GM19452 (cell line): ENCODE results near the gene ECE1.
"Not testable (repeated sequence)": the region's sequence is repeated elsewhere in the genome, so short reads cannot be mapped to it uniquely, and the experiment has no call there.

ENCODE experiments used
- ATAC-seq: cut with Tn5 transposase; IDR thresholded peaks from one replicate; pipeline ENCODE4 v1.9.1; 2021; ENCODE audit not compliant: unreplicated experiment

ECE1 gene

GRCh38 chr1:21292984-21293536 is 2.8 kb upstream of the ECE1 start:
- peak; percentile 28 for ATAC-seq

GRCh38 chr1:21292503-21292983 is 2.3 kb upstream of the ECE1 start:
- no peak for ATAC-seq

GRCh38 chr1:21291964-21292363 is 1.7 kb upstream of the ECE1 start:
- ATAC-seq = no peak

- ATAC-seq = no peak
Measured at GRCh38 chr1:21291184-21291583, 921 bp upstream of the ECE1 start.

GRCh38 chr1:21290546-21290944 is 282 bp upstream of the ECE1 start:
- ATAC-seq = no peak

GRCh38 chr1:21289127-21289526 is 1.1 kb downstream of the ECE1 start:
- no peak for ATAC-seq

- ATAC-seq = no peak
Measured at GRCh38 chr1:21287905-21288514, 2.3 kb downstream of the ECE1 start.

GRCh38 chr1:21285386-21285785 is 4.9 kb downstream of the ECE1 start:
- ATAC-seq = not testable (repeated sequence)

- ATAC-seq = no peak
Measured at GRCh38 chr1:21285055-21285372, 5.2 kb downstream of the ECE1 start.

GRCh38 chr1:21284206-21285054 is 5.8 kb downstream of the ECE1 start:
- ATAC-seq = no peak

- ATAC-seq = no peak
Measured at GRCh38 chr1:21283524-21283923, 6.7 kb downstream of the ECE1 start.

GRCh38 chr1:21282020-21282419 is 8.2 kb downstream of the ECE1 start:
- not testable (repeated sequence) for ATAC-seq

GRCh38 chr1:21280482-21280881 is 9.8 kb downstream of the ECE1 start:
- ATAC-seq = no peak

- ATAC-seq = no peak
Measured at GRCh38 chr1:21280011-21280471, 10.2 kb downstream of the ECE1 start.

GRCh38 chr1:21278860-21279845 is 11.1 kb downstream of the ECE1 start:
- no peak for ATAC-seq

GRCh38 chr1:21278208-21278859 is 11.9 kb downstream of the ECE1 start:
- ATAC-seq = no peak

GRCh38 chr1:21277180-21277579 is 13.1 kb downstream of the ECE1 start:
- ATAC-seq = no peak

GRCh38 chr1:21272540-21272939 is 17.7 kb downstream of the ECE1 start:
- no peak for ATAC-seq

- no peak for ATAC-seq
Measured at GRCh38 chr1:21271550-21271949, 18.7 kb downstream of the ECE1 start.

GRCh38 chr1:21270086-21270689 is 20.1 kb downstream of the ECE1 start:
- ATAC-seq = no peak
